HepG2 (cell line): ENCODE data around the gene ATP11A. TPM values are rescaled to one million over a fixed set of nuclear protein-coding genes. Genes with fewer than 3 reads are reported as not detected.

ENCODE experiments used
- HES4 ChIP-seq: sonication (generic); formaldehyde crosslinking; IDR thresholded peaks from 2 replicates; pipeline ENCODE4 v1.9.0; 2021; ENCODE audit warnings: mild to moderate bottlenecking, missing genetic modification reagents, borderline replicate concordance
- JARID2 ChIP-seq: sonication (generic); formaldehyde crosslinking; IDR thresholded peaks from 2 replicates; pipeline ENCODE4 v1.8.1; 2023; ENCODE audit warnings: missing genetic modification reagents, inconsistent platforms; ENCODE audit not compliant: insufficient replicate concordance
- MAFG ChIP-seq: sonication (generic); formaldehyde crosslinking; IDR thresholded peaks from 2 replicates; pipeline ENCODE4 v1.5.1; 2020; ENCODE audit warnings: mild to moderate bottlenecking, missing genetic modification reagents
- PRMT3 ChIP-seq: sonication (generic); formaldehyde crosslinking; IDR thresholded peaks from 2 replicates; pipeline ENCODE4 v1.8.1; 2022; ENCODE audit warnings: low read depth, mild to moderate bottlenecking, moderate library complexity, missing genetic modification reagents, borderline replicate concordance
- SIX1 ChIP-seq: sonication (generic); formaldehyde crosslinking; IDR thresholded peaks from 2 replicates; pipeline ENCODE4 v1.4.0; 2020; ENCODE audit warnings: missing genetic modification reagents, borderline replicate concordance
- ZBTB8A ChIP-seq: sonication (generic); formaldehyde crosslinking; IDR thresholded peaks from 2 replicates; pipeline ENCODE4 v1.4.0; 2020; ENCODE audit warnings: mild to moderate bottlenecking, low read depth, missing genetic modification reagents, borderline replicate concordance
- ZMYM4 ChIP-seq: sonication (generic); formaldehyde crosslinking; IDR thresholded peaks from 2 replicates; pipeline ENCODE4 v1.8.1; 2023; ENCODE audit warnings: mild to moderate bottlenecking, missing genetic modification reagents
- ZNF12 ChIP-seq: sonication (generic); formaldehyde crosslinking; IDR thresholded peaks from 2 replicates; pipeline ENCODE4 v1.5.0; 2020; ENCODE audit warnings: missing genetic modification reagents
- ZNF207 ChIP-seq: fragments of 450-650 bp; IDR thresholded peaks from 2 replicates; pipeline ENCODE4 v1.6.1; 2016; ENCODE audit warnings: antibody characterized with exemption, borderline replicate concordance
- ZNF331 ChIP-seq: sonication (generic); formaldehyde crosslinking; IDR thresholded peaks from 2 replicates; pipeline ENCODE4 v1.4.0; 2020; ENCODE audit warnings: missing genetic modification reagents
- ZNF335 ChIP-seq: sonication (generic); formaldehyde crosslinking; IDR thresholded peaks from 2 replicates; pipeline ENCODE4 v1.4.0; 2020; ENCODE audit warnings: missing genetic modification reagents
- ZSCAN21 ChIP-seq: sonication (generic); formaldehyde crosslinking; IDR thresholded peaks from 2 replicates; pipeline ENCODE4 v1.8.0; 2022; ENCODE audit warnings: mild to moderate bottlenecking, missing genetic modification reagents, moderate library complexity, borderline replicate concordance
- polyA plus RNA-seq, 8 experiments: library from polyadenylated mRNA; depleted of rRNA in 3 of 8; stranded (reverse) in 7 of 8; unstranded in 1 of 8; fragments of >200 nt; fragmentation: Illumina TruSeq in 4 of 8; extraction: Trizol in 4 of 8; gene quantifications; 2 replicates each; pipeline versions ENCODE4 v1.2.1 to v1.2.3, GENCODE V29; 2011 to 2016; ENCODE audit warnings: low read depth in 4 of 8, missing spikeins in 1 of 8, mixed read lengths in 1 of 8; ENCODE audit not compliant: insufficient read depth in 1 of 8
- total RNA-seq, 5 experiments: library from RNA; depleted of rRNA; stranded (reverse); fragments of >200 nt; fragmentation: Illumina TruSeq; extraction: Trizol; gene quantifications; 2 replicates each; pipeline ENCODE4 v1.2.3, GENCODE V29; 2016; ENCODE audit warnings: low read depth in 1 of 5
- TF ChIP-seq, protein P1 (sequence below): sonication (generic); formaldehyde crosslinking; IDR thresholded peaks from 2 replicates; pipeline ENCODE4 v1.8.0; 2022; ENCODE audit warnings: missing genetic modification reagents, mild to moderate bottlenecking, borderline replicate concordance
- TF ChIP-seq, protein P2 (sequence below): IDR thresholded peaks from 2 replicates; pipeline ENCODE4 v1.6.1; 2016; ENCODE audit warnings: missing compliant biosample characterization, missing genetic modification reagents, borderline replicate concordance
- TF ChIP-seq, protein P3 (sequence below): sonication (generic); formaldehyde crosslinking; IDR thresholded peaks from 2 replicates; pipeline ENCODE4 v1.4.0; 2020; ENCODE audit warnings: mild to moderate bottlenecking, low read depth, missing genetic modification reagents
- TF ChIP-seq, protein P4 (sequence below): sonication (generic); formaldehyde crosslinking; conservative IDR thresholded peaks from 2 replicates; pipeline ENCODE4 v1.4.0; 2020; ENCODE audit warnings: missing genetic modification reagents
- TF ChIP-seq, protein P5 (sequence below): sonication (generic); formaldehyde crosslinking; IDR thresholded peaks from 2 replicates; pipeline ENCODE4 v1.4.0; 2020; ENCODE audit warnings: missing genetic modification reagents, mild to moderate bottlenecking, borderline replicate concordance
- TF ChIP-seq, protein P6 (sequence below): sonication (generic); formaldehyde crosslinking; conservative IDR thresholded peaks from 2 replicates; pipeline ENCODE4 v1.5.0; 2020; ENCODE audit warnings: missing genetic modification reagents

ATP11A gene
- total and polyA plus RNA-seq, 2 of the 13 experiments (the other 11 are each of a cell fraction or from before 2014, with no cell fraction given): 18.4 to 20.1 TPM

DNA sequence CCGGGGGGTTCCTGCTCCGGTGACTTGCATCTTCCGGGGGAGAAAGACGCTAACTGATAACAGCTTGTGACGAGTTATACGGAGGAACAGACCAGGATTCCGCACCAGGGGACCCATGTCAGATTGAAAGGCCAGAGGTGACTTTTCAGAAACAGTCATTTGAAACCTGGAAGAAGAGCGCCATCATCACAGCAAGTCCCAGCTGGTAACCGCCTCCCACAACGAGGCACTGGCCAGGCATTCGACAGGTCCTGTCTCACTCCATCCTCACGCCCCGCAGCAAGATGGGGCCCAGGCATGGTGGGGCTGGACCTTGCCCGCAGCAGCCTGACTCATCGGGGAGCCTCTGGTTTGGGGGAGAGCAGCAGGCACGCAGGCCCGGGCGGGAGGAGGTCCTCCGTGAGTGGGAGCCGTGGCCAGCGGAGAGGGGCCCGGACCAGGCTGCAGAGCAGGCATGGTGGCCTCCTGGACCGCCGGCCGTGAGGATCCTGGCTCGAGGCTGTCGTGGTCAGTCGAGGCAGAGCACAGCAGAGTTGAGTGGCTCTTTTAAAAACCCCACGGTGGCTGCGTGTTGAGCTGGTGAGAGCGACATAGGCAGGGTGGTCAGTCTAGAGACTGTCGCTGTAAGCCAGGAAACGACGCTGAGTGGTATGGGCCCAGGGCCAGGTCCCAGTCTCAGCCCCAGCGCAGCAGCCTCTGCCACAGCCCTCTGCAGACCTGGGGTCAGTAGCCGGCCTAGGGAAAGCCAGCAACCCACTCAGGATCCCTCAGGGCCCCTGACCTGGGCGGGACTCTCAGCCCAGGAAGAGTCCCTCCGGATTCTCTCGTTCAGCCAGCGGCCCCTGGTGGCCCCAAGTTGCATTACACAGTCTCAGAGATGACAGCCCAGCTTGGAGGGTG is 184.3 kb downstream of the ATP11A start (continued):
- TF ChIP-seq, protein P1, sequence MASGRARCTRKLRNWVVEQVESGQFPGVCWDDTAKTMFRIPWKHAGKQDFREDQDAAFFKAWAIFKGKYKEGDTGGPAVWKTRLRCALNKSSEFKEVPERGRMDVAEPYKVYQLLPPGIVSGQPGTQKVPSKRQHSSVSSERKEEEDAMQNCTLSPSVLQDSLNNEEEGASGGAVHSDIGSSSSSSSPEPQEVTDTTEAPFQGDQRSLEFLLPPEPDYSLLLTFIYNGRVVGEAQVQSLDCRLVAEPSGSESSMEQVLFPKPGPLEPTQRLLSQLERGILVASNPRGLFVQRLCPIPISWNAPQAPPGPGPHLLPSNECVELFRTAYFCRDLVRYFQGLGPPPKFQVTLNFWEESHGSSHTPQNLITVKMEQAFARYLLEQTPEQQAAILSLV (CRISPR knock-in tag): no peak
- 0 out of 2 replicates have a peak, but pooled peaks have one; percentile 14 for TF ChIP-seq ZNF331 (CRISPR knock-in tag)
- no peak for TF ChIP-seq PRMT3 (CRISPR knock-in tag)
- TF ChIP-seq ZNF207: no peak
- no peak for TF ChIP-seq ZNF12 (CRISPR knock-in tag)
- TF ChIP-seq HES4 (CRISPR knock-in tag): no peak
- TF ChIP-seq, protein P2, sequence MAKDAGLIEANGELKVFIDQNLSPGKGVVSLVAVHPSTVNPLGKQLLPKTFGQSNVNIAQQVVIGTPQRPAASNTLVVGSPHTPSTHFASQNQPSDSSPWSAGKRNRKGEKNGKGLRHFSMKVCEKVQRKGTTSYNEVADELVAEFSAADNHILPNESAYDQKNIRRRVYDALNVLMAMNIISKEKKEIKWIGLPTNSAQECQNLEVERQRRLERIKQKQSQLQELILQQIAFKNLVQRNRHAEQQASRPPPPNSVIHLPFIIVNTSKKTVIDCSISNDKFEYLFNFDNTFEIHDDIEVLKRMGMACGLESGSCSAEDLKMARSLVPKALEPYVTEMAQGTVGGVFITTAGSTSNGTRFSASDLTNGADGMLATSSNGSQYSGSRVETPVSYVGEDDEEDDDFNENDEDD (CRISPR knock-in tag): no peak
- no peak for TF ChIP-seq JARID2 (CRISPR knock-in tag)
- TF ChIP-seq, protein P3, sequence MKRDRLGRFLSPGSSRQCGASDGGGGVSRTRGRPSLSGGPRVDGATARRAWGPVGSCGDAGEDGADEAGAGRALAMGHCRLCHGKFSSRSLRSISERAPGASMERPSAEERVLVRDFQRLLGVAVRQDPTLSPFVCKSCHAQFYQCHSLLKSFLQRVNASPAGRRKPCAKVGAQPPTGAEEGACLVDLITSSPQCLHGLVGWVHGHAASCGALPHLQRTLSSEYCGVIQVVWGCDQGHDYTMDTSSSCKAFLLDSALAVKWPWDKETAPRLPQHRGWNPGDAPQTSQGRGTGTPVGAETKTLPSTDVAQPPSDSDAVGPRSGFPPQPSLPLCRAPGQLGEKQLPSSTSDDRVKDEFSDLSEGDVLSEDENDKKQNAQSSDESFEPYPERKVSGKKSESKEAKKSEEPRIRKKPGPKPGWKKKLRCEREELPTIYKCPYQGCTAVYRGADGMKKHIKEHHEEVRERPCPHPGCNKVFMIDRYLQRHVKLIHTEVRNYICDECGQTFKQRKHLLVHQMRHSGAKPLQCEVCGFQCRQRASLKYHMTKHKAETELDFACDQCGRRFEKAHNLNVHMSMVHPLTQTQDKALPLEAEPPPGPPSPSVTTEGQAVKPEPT (CRISPR knock-in tag): no peak
- TF ChIP-seq ZSCAN21: no peak
- TF ChIP-seq, protein P4, sequence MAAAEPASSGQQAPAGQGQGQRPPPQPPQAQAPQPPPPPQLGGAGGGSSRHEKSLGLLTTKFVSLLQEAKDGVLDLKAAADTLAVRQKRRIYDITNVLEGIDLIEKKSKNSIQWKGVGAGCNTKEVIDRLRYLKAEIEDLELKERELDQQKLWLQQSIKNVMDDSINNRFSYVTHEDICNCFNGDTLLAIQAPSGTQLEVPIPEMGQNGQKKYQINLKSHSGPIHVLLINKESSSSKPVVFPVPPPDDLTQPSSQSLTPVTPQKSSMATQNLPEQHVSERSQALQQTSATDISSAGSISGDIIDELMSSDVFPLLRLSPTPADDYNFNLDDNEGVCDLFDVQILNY (CRISPR knock-in tag): no peak
- TF ChIP-seq, protein P5, sequence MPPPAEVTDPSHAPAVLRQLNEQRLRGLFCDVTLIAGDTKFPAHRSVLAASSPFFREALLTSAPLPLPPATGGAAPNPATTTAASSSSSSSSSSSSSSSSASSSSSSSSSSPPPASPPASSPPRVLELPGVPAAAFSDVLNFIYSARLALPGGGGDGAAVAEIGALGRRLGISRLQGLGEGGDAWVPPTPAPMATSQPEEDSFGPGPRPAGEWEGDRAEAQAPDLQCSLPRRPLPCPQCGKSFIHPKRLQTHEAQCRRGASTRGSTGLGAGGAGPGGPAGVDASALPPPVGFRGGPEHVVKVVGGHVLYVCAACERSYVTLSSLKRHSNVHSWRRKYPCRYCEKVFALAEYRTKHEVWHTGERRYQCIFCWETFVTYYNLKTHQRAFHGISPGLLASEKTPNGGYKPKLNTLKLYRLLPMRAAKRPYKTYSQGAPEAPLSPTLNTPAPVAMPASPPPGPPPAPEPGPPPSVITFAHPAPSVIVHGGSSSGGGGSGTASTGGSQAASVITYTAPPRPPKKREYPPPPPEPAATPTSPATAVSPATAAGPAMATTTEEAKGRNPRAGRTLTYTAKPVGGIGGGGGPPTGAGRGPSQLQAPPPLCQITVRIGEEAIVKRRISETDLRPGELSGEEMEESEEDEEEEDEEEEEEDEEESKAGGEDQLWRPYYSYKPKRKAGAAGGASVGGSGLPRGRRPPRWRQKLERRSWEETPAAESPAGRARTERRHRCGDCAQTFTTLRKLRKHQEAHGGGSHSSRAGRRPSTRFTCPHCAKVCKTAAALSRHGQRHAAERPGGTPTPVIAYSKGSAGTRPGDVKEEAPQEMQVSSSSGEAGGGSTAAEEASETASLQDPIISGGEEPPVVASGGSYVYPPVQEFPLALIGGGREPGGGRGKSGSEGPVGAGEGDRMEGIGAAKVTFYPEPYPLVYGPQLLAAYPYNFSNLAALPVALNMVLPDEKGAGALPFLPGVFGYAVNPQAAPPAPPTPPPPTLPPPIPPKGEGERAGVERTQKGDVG (CRISPR knock-in tag): no peak
- no peak for TF ChIP-seq ZNF335 (CRISPR knock-in tag)
- no peak for TF ChIP-seq ZBTB8A (CRISPR knock-in tag)
- TF ChIP-seq, protein P6, sequence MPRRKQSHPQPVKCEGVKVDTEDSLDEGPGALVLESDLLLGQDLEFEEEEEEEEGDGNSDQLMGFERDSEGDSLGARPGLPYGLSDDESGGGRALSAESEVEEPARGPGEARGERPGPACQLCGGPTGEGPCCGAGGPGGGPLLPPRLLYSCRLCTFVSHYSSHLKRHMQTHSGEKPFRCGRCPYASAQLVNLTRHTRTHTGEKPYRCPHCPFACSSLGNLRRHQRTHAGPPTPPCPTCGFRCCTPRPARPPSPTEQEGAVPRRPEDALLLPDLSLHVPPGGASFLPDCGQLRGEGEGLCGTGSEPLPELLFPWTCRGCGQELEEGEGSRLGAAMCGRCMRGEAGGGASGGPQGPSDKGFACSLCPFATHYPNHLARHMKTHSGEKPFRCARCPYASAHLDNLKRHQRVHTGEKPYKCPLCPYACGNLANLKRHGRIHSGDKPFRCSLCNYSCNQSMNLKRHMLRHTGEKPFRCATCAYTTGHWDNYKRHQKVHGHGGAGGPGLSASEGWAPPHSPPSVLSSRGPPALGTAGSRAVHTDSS: no peak
- TF ChIP-seq SIX1 (CRISPR knock-in tag): no peak
- TF ChIP-seq ZMYM4 (CRISPR knock-in tag): peak; percentile 46; the same call in 1 of the 2 replicates
- no peak for TF ChIP-seq MAFG (CRISPR knock-in tag)
